ES-I3 (cell line): ENCODE measurements around the gene WDR59.

Source experiments
- H3K36me3 ChIP-seq: 2 replicates; pipeline ENCODE4 v1.6.1; 2013; ENCODE audit warnings: mild to moderate bottlenecking, low read length, control low read depth, moderate library complexity; ENCODE audit not compliant: insufficient read depth
- H3K4me1 ChIP-seq: 2 replicates; pipeline ENCODE4 v1.6.1; 2013; ENCODE audit warnings: mild to moderate bottlenecking, control low read depth, low read length; ENCODE audit not compliant: insufficient read depth
- H3K9ac ChIP-seq: 2 replicates; pipeline ENCODE4 v1.6.1; 2013; ENCODE audit warnings: low read depth, mild to moderate bottlenecking, low read length, moderate library complexity
- H3K9me3 ChIP-seq: 2 replicates; pipeline ENCODE4 v1.6.1; 2013; ENCODE audit warnings: mild to moderate bottlenecking, low read length, moderate library complexity; ENCODE audit not compliant: control insufficient read depth, insufficient read depth

Gene WDR59

GRCh38 chr16:74831467-74831866, 153.5 kb downstream of the WDR59 start:
- Histone ChIP-seq H3K4me1 (peaks cover 6% of the 10 kb centered on the region; the same call in 1 of the 2 replicates), H3K9ac (no peak overlapping the region), H3K9me3 (no peaks in the 10 kb centered on the region), H3K36me3 (no peaks in the 10 kb centered on the region; the same call in 1 of the 2 replicates)

GRCh38 chr16:74830648-74831047, 154.3 kb downstream of the WDR59 start:
- no peaks in the 10 kb centered on the region for H3K9me3 ChIP-seq

GRCh38 chr16:74829637-74830036, 155.3 kb downstream of the WDR59 start:
- Histone ChIP-seq H3K9me3 (no peaks in the 10 kb centered on the region), H3K4me1 (peaks cover 6% of the 10 kb centered on the region; the same call in 1 of the 2 replicates), H3K36me3 (no peaks in the 10 kb centered on the region; the same call in 1 of the 2 replicates), H3K9ac (no peak overlapping the region)

More at GRCh38 chr16:74830648-74831047, 154.3 kb downstream of the WDR59 start:
- Histone ChIP-seq H3K9ac (no peak overlapping the region), H3K36me3 (no peaks in the 10 kb centered on the region; the same call in 1 of the 2 replicates), H3K4me1 (peaks cover 6% of the 10 kb centered on the region; the same call in 1 of the 2 replicates)

- Histone ChIP-seq H3K4me1 (peaks cover 6% of the 10 kb centered on the region; the same call in 1 of the 2 replicates), H3K36me3 (no peaks in the 10 kb centered on the region), H3K9me3 (no peaks in the 10 kb centered on the region), H3K9ac (no peak overlapping the region)
These were observed 159.0 kb downstream of the WDR59 start for GRCh38 chr16:74825941-74826340.

- H3K9ac ChIP-seq = no peak overlapping the region
- no peaks in the 10 kb centered on the region for H3K36me3 ChIP-seq
- H3K4me1 ChIP-seq = peaks cover 6% of the 10 kb centered on the region; the same call in 1 of the 2 replicates
- no peaks in the 10 kb centered on the region for H3K9me3 ChIP-seq
These were observed 159.9 kb downstream of the WDR59 start for GRCh38 chr16:74825016-74825415.
